Upper lobe of left lung (tissue), 6 donors: ENCODE results near the gene TPD52L1. TPM values are rescaled to one million over a fixed set of nuclear protein-coding genes. Genes with fewer than 3 reads are reported as not detected.

Source experiments
- ATAC-seq, 2 donors: fragments of 200-7000 bp; cut with Tn5 transposase; one replicate each; pipeline ENCODE4 v1.9.1; 2022; ENCODE audit warnings: mild to moderate bottlenecking in 2 of 2, moderate library complexity in 2 of 2; ENCODE audit not compliant: low FRiP score in 2 of 2
- DNase-seq, 2 donors: peaks; one replicate each; pipeline ENCODE4 v3.0.0-alpha.2; 2019 to 2020
- H3K27ac ChIP-seq, 4 donors: fragments of 200-600 bp; sonication (generic); one replicate each; pipeline ENCODE4 v1.5.1; 2016 to 2019
- H3K27me3 ChIP-seq, 4 donors: fragments of 200-600 bp; sonication (generic); one replicate each; pipeline ENCODE4 v1.5.1; 2017 to 2019
- H3K36me3 ChIP-seq, 4 donors: fragments of 200-600 bp; sonication (generic); one replicate each; pipeline ENCODE4 v1.5.1; 2016 to 2019
- H3K4me1 ChIP-seq, 4 donors: fragments of 200-600 bp; sonication (generic); one replicate each; pipeline ENCODE4 v1.5.1; 2018 to 2019
- H3K4me3 ChIP-seq, 4 donors: fragments of 200-600 bp; sonication (generic); one replicate each; pipeline ENCODE4 v1.5.1; 2017 to 2019; ENCODE audit warnings: mild to moderate bottlenecking in 2 of 4, moderate library complexity in 1 of 4
- H3K9me3 ChIP-seq, 4 donors: fragments of 200-600 bp; sonication (generic); one replicate each; pipeline ENCODE4 v1.5.1; 2018 to 2019
- EP300 ChIP-seq, 4 donors: sonication (generic); formaldehyde crosslinking; IDR thresholded peaks; one replicate each; pipeline ENCODE4 v1.5.1; 2017; ENCODE audit warnings: antibody characterized with exemption in 4 of 4, control low read depth in 2 of 4
- POLR2A ChIP-seq, 4 donors: fragments of 450-650 bp; IDR thresholded peaks; one replicate each; pipeline ENCODE4 v1.5.1; 2016 to 2017; ENCODE audit warnings: antibody characterized with exemption in 4 of 4, mild to moderate bottlenecking in 2 of 4
- POLR2AphosphoS5 ChIP-seq, 2 donors: sonication (generic); formaldehyde crosslinking; IDR thresholded peaks; one replicate each; pipeline ENCODE4 v1.5.1; 2017; ENCODE audit warnings: antibody characterized with exemption in 2 of 2
- WGBS, 2 donors: methylation state at CpG; one replicate each; pipeline ENCODE4 v1.1.5; 2017 to 2018; 5-methylcytosine and 5-hydroxymethylcytosine counted together
- total RNA-seq, 6 donors: library from RNA; depleted of rRNA in 4 of 6; stranded (reverse); fragments of >200 nt in 4 of 6; gene quantifications; one replicate each; pipeline versions ENCODE4 v1.1.0 to v1.2.1, GENCODE V29; 2016 to 2021
- TF ChIP-seq, protein P1 (sequence below), 6 experiments: fragments of 450-650 bp in 4 of 6; fragments of 200-600 bp in 2 of 6; sonication (generic) in 2 of 6; IDR thresholded peaks; one replicate each; pipeline ENCODE4 v1.5.1; 2016 to 2019; ENCODE audit warnings: antibody characterized with exemption in 6 of 6
- donor health status: DM: no; HTN: no; CAD: no; lungs with moderate emphysema.
- donor health status: DM: no; HTN: yes; CAD: no; lungs with severe emphysema.

The TPD52L1 gene
- total RNA-seq, 6 donors from 2014 or later = 15.5 to 63.4 (median 32.2) TPM

DNA sequence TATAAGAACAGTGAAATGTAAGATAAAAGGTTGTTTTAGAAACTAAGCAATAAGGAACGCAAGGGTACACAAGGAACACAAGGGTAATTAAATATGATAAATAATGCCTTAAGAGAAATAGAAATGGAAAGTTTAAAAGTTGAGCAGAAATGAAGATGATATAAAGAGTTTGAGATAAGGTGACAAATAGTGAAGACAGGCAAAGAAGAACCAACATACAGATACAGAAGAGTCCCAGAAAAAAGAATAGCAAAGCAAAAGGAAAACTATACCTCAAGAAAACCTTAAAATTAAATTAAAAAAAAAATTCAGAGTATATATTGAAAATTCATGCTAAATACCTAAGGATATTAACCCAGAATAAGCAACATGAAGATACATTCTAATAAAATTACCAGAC is 131.8 kb downstream of the TPD52L1 start:
- TF ChIP-seq, protein P1, sequence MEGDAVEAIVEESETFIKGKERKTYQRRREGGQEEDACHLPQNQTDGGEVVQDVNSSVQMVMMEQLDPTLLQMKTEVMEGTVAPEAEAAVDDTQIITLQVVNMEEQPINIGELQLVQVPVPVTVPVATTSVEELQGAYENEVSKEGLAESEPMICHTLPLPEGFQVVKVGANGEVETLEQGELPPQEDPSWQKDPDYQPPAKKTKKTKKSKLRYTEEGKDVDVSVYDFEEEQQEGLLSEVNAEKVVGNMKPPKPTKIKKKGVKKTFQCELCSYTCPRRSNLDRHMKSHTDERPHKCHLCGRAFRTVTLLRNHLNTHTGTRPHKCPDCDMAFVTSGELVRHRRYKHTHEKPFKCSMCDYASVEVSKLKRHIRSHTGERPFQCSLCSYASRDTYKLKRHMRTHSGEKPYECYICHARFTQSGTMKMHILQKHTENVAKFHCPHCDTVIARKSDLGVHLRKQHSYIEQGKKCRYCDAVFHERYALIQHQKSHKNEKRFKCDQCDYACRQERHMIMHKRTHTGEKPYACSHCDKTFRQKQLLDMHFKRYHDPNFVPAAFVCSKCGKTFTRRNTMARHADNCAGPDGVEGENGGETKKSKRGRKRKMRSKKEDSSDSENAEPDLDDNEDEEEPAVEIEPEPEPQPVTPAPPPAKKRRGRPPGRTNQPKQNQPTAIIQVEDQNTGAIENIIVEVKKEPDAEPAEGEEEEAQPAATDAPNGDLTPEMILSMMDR (IDR thresholded peaks at IDR 0.05) = no peak
- TF ChIP-seq EP300 (IDR thresholded peaks at IDR 0.05) = no peak
- TF ChIP-seq POLR2AphosphoS5 (IDR thresholded peaks at IDR 0.05) = no peak
- TF ChIP-seq POLR2A (IDR thresholded peaks at IDR 0.05) = no peak
- WGBS, 2 donors = 95 to 100% methylated on average over 1 of the region's 1 CpG
- H3K27me3 ChIP-seq = no peaks in the 10 kb centered on the region
- ATAC-seq (no peak), DNase-seq (no peak)
- H3K9me3 ChIP-seq = peaks cover 3 to 8% (median 6%) of the 10 kb centered on the region in 4 donors
- no peak overlapping the region for H3K27ac ChIP-seq
- peaks cover 0 to 26% (median 10%) of the 10 kb centered on the region in 4 donors for H3K36me3 ChIP-seq
- no peak overlapping the region for H3K4me3 ChIP-seq
- H3K4me1 ChIP-seq = no peaks in the 10 kb centered on the region

DNA sequence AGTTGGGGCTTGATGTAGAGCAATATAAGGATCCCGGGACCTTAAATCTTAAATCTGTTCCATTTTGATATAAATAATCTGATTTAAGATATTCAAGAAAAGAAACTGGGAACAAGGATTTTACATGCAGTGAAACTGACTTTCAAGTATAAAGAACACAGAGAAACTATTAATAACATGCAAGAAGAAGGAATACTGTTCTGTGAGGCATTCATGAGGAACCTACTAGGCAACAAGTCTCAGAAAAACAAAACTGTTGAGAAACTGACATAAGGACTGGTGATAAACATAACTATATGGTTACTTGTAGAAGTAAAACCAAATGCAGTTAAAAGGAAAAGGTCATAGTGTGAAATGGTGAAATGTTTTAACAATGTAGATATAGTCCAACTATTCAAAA is 132.4 kb downstream of the TPD52L1 start:
- Histone ChIP-seq H3K27ac (no peak overlapping the region), H3K36me3 (peaks cover 0 to 26% (median 8%) of the 10 kb centered on the region in 4 donors), H3K27me3 (no peaks in the 10 kb centered on the region), H3K4me3 (no peak overlapping the region), H3K4me1 (no peaks in the 10 kb centered on the region), H3K9me3 (peaks cover 0 to 8% (median 5%) of the 10 kb centered on the region in 4 donors)
- TF ChIP-seq POLR2AphosphoS5 (IDR thresholded peaks at IDR 0.05) = no peak
- 93 to 100% methylated on average over 1 of the region's 1 CpG for WGBS, 2 donors
- DNase-seq (no peak), ATAC-seq (no peak)

- 97% methylated on average over 9 of the region's 9 CpGs for WGBS, 2 donors
- H3K4me3 ChIP-seq = no peak overlapping the region
- peaks cover 0 to 8% (median 5%) of the 10 kb centered on the region in 4 donors for H3K9me3 ChIP-seq
- TF ChIP-seq POLR2AphosphoS5 (IDR thresholded peaks at IDR 0.05) (no peak), POLR2A (IDR thresholded peaks at IDR 0.05) (no peak), EP300 (IDR thresholded peaks at IDR 0.05) (no peak)
- TF ChIP-seq, protein P1 (IDR thresholded peaks at IDR 0.05) = no peak
- no peak overlapping the region for H3K27ac ChIP-seq
- H3K27me3 ChIP-seq = no peaks in the 10 kb centered on the region
- ATAC-seq (peak in 1 of 2 donors; percentile 53), DNase-seq (peak in 1 of 2 donors; percentile 43)
- H3K36me3 ChIP-seq = peaks cover 0 to 35% (median 10%) of the 10 kb centered on the region in 4 donors
- H3K4me1 ChIP-seq = no peaks in the 10 kb centered on the region
Measured at GRCh38 chr6:125287718-125288117, 134.1 kb downstream of the TPD52L1 start.

DNA sequence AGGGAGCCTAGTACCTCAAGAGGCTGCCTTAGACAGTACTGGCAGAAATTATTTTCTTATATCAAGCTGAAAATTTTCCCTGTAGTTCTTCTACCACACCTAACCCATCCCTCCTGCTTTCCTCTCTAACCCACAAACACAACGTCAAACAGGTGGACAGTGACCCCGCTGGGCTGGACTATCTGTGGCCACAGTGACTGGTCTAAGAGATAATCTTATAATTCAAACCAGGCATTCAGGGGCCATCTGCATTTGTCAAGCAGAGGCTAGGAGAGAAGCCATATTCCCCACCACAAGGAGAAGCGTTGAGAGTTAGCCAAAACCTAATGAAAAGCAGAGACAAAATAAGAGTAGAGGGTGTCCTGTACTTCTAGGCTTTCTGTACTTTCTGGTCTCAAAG is 140.0 kb downstream of the TPD52L1 start:
- DNase-seq (no peak), ATAC-seq (no peak)
- WGBS, 2 donors = 89 to 96% methylated on average over 3 of the region's 3 CpGs
- Histone ChIP-seq H3K4me1 (peaks cover 0 to 6% (median 0%) of the 10 kb centered on the region in 4 donors), H3K27me3 (no peaks in the 10 kb centered on the region), H3K4me3 (no peak overlapping the region), H3K36me3 (peaks cover 4 to 54% (median 7%) of the 10 kb centered on the region in 4 donors), H3K9me3 (no peaks in the 10 kb centered on the region), H3K27ac (no peak overlapping the region)
- TF ChIP-seq, protein P1 (IDR thresholded peaks at IDR 0.05) = no peak
- TF ChIP-seq POLR2A (IDR thresholded peaks at IDR 0.05) (no peak), EP300 (IDR thresholded peaks at IDR 0.05) (no peak), POLR2AphosphoS5 (IDR thresholded peaks at IDR 0.05) (no peak)

- WGBS, 2 donors = 91 to 94% methylated on average over 1 of the region's 1 CpG
- peaks cover 0 to 6% (median 0%) of the 10 kb centered on the region in 4 donors for H3K4me1 ChIP-seq
- peaks cover 4 to 54% (median 7%) of the 10 kb centered on the region in 4 donors for H3K36me3 ChIP-seq
- DNase-seq (no peak), ATAC-seq (no peak)
- H3K27me3 ChIP-seq = no peaks in the 10 kb centered on the region
- no peak overlapping the region for H3K27ac ChIP-seq
- no peaks in the 10 kb centered on the region for H3K9me3 ChIP-seq
- TF ChIP-seq EP300 (IDR thresholded peaks at IDR 0.05) (no peak), POLR2AphosphoS5 (IDR thresholded peaks at IDR 0.05) (no peak), POLR2A (IDR thresholded peaks at IDR 0.05) (no peak)
- TF ChIP-seq, protein P1 (IDR thresholded peaks at IDR 0.05) = no peak
- no peak overlapping the region for H3K4me3 ChIP-seq
Measured at GRCh38 chr6:125294036-125294435, 140.5 kb downstream of the TPD52L1 start.
